NCI-H345 treated with DMSO at 0.1 percent for 48 hours (cell line): ENCODE data around the gene CCL3.

Experiments
- DNase-seq: peaks from one replicate; lab custom pipeline; 2025; ENCODE audit not compliant: unreplicated experiment; lab: John Stamatoyannopoulos, UW

Gene CCL3

DNA sequence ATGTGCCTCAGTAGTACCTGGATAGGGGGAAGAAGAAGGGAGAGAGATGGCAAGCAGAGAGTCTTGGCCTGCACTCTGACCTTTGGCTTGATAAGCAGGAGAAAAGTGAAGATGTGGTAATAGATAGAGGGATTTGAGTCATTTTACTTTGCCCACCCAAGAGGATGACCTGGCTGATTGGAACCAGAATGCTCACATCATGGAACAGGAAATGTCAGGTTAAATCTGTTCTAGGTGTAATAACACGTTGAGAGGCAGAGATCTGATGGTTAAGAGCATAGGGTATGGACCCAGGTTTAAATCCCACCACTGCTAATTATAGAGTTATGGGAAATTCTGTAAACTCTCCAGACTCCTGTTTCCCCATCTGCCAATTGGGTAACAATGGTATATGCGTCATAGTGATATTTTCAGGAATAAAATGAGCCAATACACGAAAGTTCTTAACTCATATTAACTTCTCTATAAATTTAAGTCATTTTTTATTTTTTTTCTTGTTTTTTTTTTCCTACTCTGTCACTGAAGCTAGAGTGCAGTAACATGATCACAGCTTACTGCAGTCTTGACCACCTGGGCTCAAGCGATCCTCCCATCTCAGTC lies 33.9 kb downstream of the CCL3 start:
- DNase-seq, result no peak

DNA sequence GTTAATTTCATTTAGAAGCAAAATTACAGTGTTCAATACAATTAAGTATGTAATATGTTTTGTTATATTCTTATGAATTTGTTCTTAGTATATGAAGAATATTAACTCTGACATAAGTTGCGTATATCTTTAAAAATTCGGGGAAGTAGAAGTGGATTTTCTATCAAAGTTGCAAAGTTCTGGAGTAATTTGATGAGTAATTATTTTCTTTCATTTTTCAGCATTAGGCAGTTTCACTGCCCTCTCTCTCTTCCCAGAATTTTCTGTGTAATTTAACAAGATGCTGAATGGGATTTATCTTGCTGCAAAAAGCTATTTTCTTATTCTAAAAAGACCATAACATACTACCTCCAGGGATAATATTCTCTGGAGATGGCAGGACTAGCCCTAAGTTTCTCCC lies 34.8 kb downstream of the CCL3 start:
- DNase-seq, result no peak

DNA sequence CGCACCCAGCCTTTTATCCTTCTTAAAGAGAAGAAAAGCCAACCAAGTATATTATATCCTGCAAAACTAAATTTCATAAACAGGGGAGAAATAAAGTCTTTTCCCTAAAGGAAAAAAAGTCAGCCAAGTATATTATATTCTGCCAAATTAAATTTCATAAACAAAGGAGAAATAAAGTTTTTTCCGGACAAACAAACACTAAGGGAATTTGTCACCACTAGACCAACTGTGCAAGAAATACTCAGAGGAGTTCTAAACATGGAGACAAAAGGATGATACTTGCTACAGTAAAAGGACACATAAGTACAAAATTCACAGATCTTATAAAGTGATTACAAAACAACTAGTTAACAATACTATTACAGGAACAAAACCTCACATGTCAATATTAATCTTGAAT lies 40.3 kb downstream of the CCL3 start:
- DNase-seq, result no peak

DNA sequence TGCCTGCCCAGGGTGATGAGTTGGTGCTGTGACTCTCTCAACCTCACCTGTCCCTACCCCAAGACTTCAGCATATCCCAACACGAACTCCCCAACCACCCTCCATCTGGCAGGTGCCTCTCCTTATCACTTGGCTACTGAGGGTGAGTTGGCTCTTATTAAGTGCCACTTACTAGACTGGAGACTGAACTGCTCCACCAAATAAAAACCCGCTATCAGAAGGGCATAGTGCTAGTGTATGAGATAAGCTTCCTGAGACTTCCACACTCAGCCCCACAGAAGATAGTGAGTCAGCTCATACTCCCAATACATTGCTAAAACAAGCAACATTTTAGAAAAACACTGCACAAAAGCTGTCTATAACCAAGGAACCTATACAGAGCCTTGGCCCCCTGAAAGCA lies 41.9 kb downstream of the CCL3 start:
- no peak for DNase-seq
